Endothelial cell of umbilical vein (primary cell): ENCODE results near the gene NEDD1. TPM values are rescaled to one million over a fixed set of nuclear protein-coding genes. Genes with fewer than 3 reads are reported as not detected.

Experiments used
- BruUV-seq: library from RNA; stranded (reverse); fragments of 400-500 nt; replicated peaks from 2 replicates; lab custom pipeline; 2021; lab: Mats Ljungman, UMichigan
- CTCF ChIA-PET: fragments of 300-600, 350-600 bp; sonication (Branson Sonifier 250); formaldehyde crosslinking; loops from one replicate; lab custom pipeline; 2021; ENCODE audit warnings: antibody characterized with exemption, inconsistent platforms; lab: Charles Lee
- POLR2A ChIA-PET: fragments of 300-600, 350-600 bp; sonication (Branson Sonifier 250); formaldehyde crosslinking; loops from one replicate; lab custom pipeline; 2021; ENCODE audit warnings: antibody characterized with exemption, inconsistent platforms; lab: Charles Lee
- DNase-seq: peaks from one replicate; pipeline ENCODE4 v3.0.0-alpha.2; 2011; ENCODE audit warnings: low read depth, low spot score
- FAIRE-seq: peaks from 2 replicates; lab custom pipeline; 2011; peaks lifted over from hg19 to GRCh38; lab: Jason Lieb, UNC
- H2AFZ ChIP-seq: 2 replicates; pipeline ENCODE4 v1.6.0; 2012; ENCODE audit warnings: low read depth, low read length, control low read depth, inconsistent platforms
- H3K27ac ChIP-seq: 2 replicates; pipeline ENCODE4 v1.5.1; 2011; ENCODE audit warnings: low read depth, mild to moderate bottlenecking, control low read depth, low read length, moderate library complexity; ENCODE audit not compliant: insufficient read depth
- H3K27me3 ChIP-seq, 2 experiments: 2 replicates each; pipeline versions ENCODE4 v1.6.0 to v1.6.1; 2011; ENCODE audit warnings: low read length in 2 of 2, mixed read lengths in 1 of 2; ENCODE audit not compliant: control insufficient read depth in 2 of 2, insufficient read depth in 2 of 2
- H3K36me3 ChIP-seq, 2 experiments: 2 replicates in 1 of 2; 3 replicates in 1 of 2; pipeline ENCODE4 v1.5.1; 2011; ENCODE audit warnings: low read length in 2 of 2, mild to moderate bottlenecking in 1 of 2, moderate library complexity in 1 of 2; ENCODE audit not compliant: control insufficient read depth in 2 of 2, insufficient read depth in 2 of 2; ENCODE audit errors: extremely low read depth in 1 of 2
- H3K4me1 ChIP-seq: 3 replicates; pipeline ENCODE4 v1.5.1; 2011; ENCODE audit warnings: mild to moderate bottlenecking, low read length; ENCODE audit not compliant: control insufficient read depth, insufficient read depth; ENCODE audit errors: extremely low read depth
- H3K4me2 ChIP-seq: 2 replicates; pipeline ENCODE4 v1.6.1; 2011; ENCODE audit warnings: low read length, control low read depth, mixed read lengths; ENCODE audit not compliant: insufficient read depth
- H3K4me3 ChIP-seq, 3 experiments: fragments of 200-600 bp in 1 of 3; sonication (generic), shearing (Covaris generic) in 1 of 3; replicated peaks in 1 of 3; 2 replicates each; pipeline ENCODE4 v1.5.1; 2011 to 2016; ENCODE audit warnings: control low read depth in 3 of 3, low read length in 3 of 3, mild to moderate bottlenecking in 2 of 3, inconsistent platforms in 1 of 3, low read depth in 1 of 3, moderate library complexity in 1 of 3; ENCODE audit not compliant: insufficient read depth in 1 of 3
- H3K79me2 ChIP-seq: 2 replicates; pipeline ENCODE4 v1.6.0; 2012; ENCODE audit warnings: low read length, inconsistent platforms; ENCODE audit not compliant: control insufficient read depth, insufficient read depth
- H3K9ac ChIP-seq: replicated peaks from 2 replicates; pipeline ENCODE3; 2011; ENCODE audit warnings: low read length, control low read depth; ENCODE audit not compliant: insufficient read depth; ENCODE audit errors: extremely low read depth
- H3K9me1 ChIP-seq: replicated peaks from 3 replicates; pipeline ENCODE4 v1.6.0; 2011; ENCODE audit warnings: mild to moderate bottlenecking, low read length; ENCODE audit not compliant: control insufficient read depth, insufficient read depth; ENCODE audit errors: extremely low read depth
- H3K9me3 ChIP-seq: replicated peaks from 2 replicates; pipeline ENCODE4 v1.5.1; 2012; ENCODE audit warnings: low read length, inconsistent platforms; ENCODE audit not compliant: control insufficient read depth, insufficient read depth
- H4K20me1 ChIP-seq: replicated peaks from 2 replicates; pipeline ENCODE3; 2011; ENCODE audit warnings: mild to moderate bottlenecking, low read length; ENCODE audit not compliant: control insufficient read depth, insufficient read depth; ENCODE audit errors: extremely low read depth
- EZH2 ChIP-seq: IDR thresholded peaks from 2 replicates; pipeline ENCODE4 v1.6.1; 2012; ENCODE audit warnings: borderline replicate concordance, low read depth, mild to moderate bottlenecking, moderate library complexity, low read length, inconsistent platforms; ENCODE audit not compliant: severe bottlenecking
- FOS ChIP-seq: IDR thresholded peaks from 2 replicates; pipeline ENCODE4 v1.6.1; 2011; ENCODE audit warnings: mild to moderate bottlenecking, low read length, moderate library complexity, borderline replicate concordance; ENCODE audit not compliant: insufficient read depth
- GATA2 ChIP-seq: IDR thresholded peaks from 2 replicates; pipeline ENCODE4 v1.7.0; 2011; ENCODE audit warnings: low read depth, mild to moderate bottlenecking, moderate library complexity, mixed read lengths, low read length; ENCODE audit not compliant: insufficient read length, insufficient read depth
- JUN ChIP-seq: IDR thresholded peaks from 2 replicates; pipeline ENCODE4 v1.6.1; 2011; ENCODE audit warnings: borderline replicate concordance, low read depth; ENCODE audit not compliant: insufficient read length, insufficient read depth
- MYC ChIP-seq: IDR thresholded peaks from one replicate; pipeline ENCODE4 v1.6.1; 2011; ENCODE audit warnings: mild to moderate bottlenecking, low read depth, low read length
- POLR2A ChIP-seq: IDR thresholded peaks from 2 replicates; pipeline ENCODE4 v1.6.1; 2012; ENCODE audit warnings: low read depth, mild to moderate bottlenecking, control low read depth, low read length
- POLR2AphosphoS5 ChIP-seq: IDR thresholded peaks from 2 replicates; pipeline ENCODE4 v1.6.1; 2012; ENCODE audit warnings: low read depth, mild to moderate bottlenecking, control low read depth, low read length, moderate library complexity; ENCODE audit not compliant: insufficient read depth
- dilution Hi-C: fragments of 300-500 bp; cut with MboI; formaldehyde crosslinking; loops from one replicate; pipeline ENCODE4 v1.15.0; 2019; ENCODE audit warnings: low sequenced_read_pairs; ENCODE audit not compliant: extremely low pct_ligation_motif_present
- intact Hi-C: fragments of 100-400 bp; cut with micrococcal nuclease; formaldehyde crosslinking; loops from one replicate; pipeline ENCODE4 v1.10.0; 2022
- polyA plus RNA-seq, 4 experiments: library from polyadenylated mRNA; depleted of rRNA in 3 of 4; stranded (reverse) in 3 of 4; unstranded in 1 of 4; fragments of >200 nt; gene quantifications; 2 replicates each; pipeline versions ENCODE4 v1.2.1 to v1.2.3, GENCODE V29; 2011 to 2012; ENCODE audit warnings: missing spikeins in 1 of 4
- total RNA-seq: library from RNA; stranded (reverse); gene quantifications from 2 replicates; pipeline ENCODE4 v1.2.3, GENCODE V29; 2021
- TF ChIP-seq, protein P1 (sequence below): IDR thresholded peaks from 2 replicates; pipeline ENCODE4 v1.6.1; 2011; ENCODE audit not compliant: insufficient read depth, insufficient read length
- TF ChIP-seq, protein P2 (sequence below), 2 donors: IDR thresholded peaks; 1 replicate in 1 of 2; 2 replicates in 1 of 2; pipeline ENCODE4 v1.5.1; 2011; ENCODE audit warnings: low read length in 2 of 2, mild to moderate bottlenecking in 2 of 2, moderate library complexity in 2 of 2, control low read depth in 1 of 2, inconsistent platforms in 1 of 2, low read depth in 1 of 2; ENCODE audit not compliant: insufficient read depth in 1 of 2; ENCODE audit errors: extremely low read depth in 1 of 2

Gene NEDD1
- total and polyA plus RNA-seq, 2 donors (not counting 3 experiments of a cell fraction or from before 2014, with no cell fraction given): 9.8 to 25.4 TPM

DNA sequence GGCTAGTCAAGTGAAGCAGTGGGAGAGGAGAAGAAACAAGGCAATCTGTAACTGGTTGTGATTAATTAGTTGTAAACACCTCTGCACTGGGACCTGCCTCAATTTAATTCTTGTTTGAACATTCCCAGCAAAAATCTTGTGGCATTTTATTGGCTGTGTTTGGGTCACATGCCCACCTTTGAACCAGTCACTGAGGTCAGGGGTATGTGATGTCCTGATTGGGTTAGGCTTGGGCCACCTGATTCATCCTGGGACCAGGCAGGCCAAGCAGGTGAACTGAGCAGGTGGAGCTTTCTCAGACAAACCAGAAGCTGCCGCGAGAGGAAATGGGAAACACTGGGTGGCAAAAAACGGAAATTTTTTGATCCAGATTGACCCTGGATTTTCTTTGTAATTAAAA, 72.5 kb downstream of the NEDD1 start:
- BruUV-seq: no TSS peak
- no peak for FAIRE-seq
- CTCF ChIA-PET: no interaction called here
- no peaks in the 10 kb centered on the region for H3K79me2 ChIP-seq
- no peak overlapping the region for H3K27ac ChIP-seq
- intact Hi-C loops (no loop called here), dilution Hi-C loops (no loop called here)
- no peaks in the 10 kb centered on the region for H3K9me3 ChIP-seq
- no peak overlapping the region for H3K4me3 ChIP-seq
- H2AFZ ChIP-seq: no peak overlapping the region
- H3K9ac ChIP-seq: no peak overlapping the region
- no peaks in the 10 kb centered on the region for H3K36me3 ChIP-seq
- H3K27me3 ChIP-seq: peaks cover 0 to 2% of the 10 kb centered on the region in 2 experiments
- POLR2A ChIA-PET: no interaction called here
- TF ChIP-seq FOS: no peak
- TF ChIP-seq MYC: no peak
- TF ChIP-seq JUN: no peak
- TF ChIP-seq, protein P1, sequence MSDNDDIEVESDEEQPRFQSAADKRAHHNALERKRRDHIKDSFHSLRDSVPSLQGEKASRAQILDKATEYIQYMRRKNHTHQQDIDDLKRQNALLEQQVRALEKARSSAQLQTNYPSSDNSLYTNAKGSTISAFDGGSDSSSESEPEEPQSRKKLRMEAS: no peak
- TF ChIP-seq POLR2A: no peak
- no peak for TF ChIP-seq GATA2
- TF ChIP-seq EZH2: no peak
- no peak for TF ChIP-seq POLR2AphosphoS5
- TF ChIP-seq, protein P2, sequence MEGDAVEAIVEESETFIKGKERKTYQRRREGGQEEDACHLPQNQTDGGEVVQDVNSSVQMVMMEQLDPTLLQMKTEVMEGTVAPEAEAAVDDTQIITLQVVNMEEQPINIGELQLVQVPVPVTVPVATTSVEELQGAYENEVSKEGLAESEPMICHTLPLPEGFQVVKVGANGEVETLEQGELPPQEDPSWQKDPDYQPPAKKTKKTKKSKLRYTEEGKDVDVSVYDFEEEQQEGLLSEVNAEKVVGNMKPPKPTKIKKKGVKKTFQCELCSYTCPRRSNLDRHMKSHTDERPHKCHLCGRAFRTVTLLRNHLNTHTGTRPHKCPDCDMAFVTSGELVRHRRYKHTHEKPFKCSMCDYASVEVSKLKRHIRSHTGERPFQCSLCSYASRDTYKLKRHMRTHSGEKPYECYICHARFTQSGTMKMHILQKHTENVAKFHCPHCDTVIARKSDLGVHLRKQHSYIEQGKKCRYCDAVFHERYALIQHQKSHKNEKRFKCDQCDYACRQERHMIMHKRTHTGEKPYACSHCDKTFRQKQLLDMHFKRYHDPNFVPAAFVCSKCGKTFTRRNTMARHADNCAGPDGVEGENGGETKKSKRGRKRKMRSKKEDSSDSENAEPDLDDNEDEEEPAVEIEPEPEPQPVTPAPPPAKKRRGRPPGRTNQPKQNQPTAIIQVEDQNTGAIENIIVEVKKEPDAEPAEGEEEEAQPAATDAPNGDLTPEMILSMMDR (IDR thresholded peaks at IDR 0.05; ENCODE audit: extremely low read depth in 1 of 2, insufficient read depth in 1 of 2, low read depth in 1 of 2, low read length in 2 of 2): no peak
- no peaks in the 10 kb centered on the region for H4K20me1 ChIP-seq
- H3K4me2 ChIP-seq: no peak overlapping the region
- no peak for DNase-seq
- no peaks in the 10 kb centered on the region for H3K9me1 ChIP-seq
- no peaks in the 10 kb centered on the region for H3K4me1 ChIP-seq
